HG03108 (cell line): Measurements from ENCODE around the gene TAS1R1.
"Not testable (repeated sequence)": the region's sequence is repeated elsewhere in the genome, so short reads cannot be mapped to it uniquely, and the experiment has no call there.

Source experiments
- ATAC-seq: cut with Tn5 transposase; IDR thresholded peaks from one replicate; pipeline ENCODE4 v1.9.1; 2021; ENCODE audit warnings: moderate library complexity; ENCODE audit not compliant: unreplicated experiment

TAS1R1 gene

GRCh38 chr1:6519935-6520671, 35.0 kb upstream of the TAS1R1 start:
- no peak for ATAC-seq

DNA sequence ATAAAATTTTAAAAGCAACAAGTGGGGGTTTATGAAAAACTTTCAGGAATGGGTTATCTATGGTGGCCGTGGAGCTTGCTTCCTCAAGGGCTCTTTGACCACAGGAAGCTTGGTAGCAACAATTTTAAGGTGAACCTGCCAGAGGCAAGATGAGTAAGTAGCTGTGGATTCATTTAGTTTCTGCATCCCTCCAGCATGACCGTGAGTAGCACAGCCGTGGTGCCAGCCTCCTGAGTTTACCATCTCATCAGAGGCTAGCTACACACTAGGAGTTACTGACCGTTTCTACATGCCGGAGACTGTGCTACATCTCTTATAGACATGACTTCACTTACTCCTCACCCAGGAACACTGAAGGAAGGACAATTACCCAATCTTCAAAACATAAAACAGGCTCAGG, 33.6 kb upstream of the TAS1R1 start:
- no peak for ATAC-seq

GRCh38 chr1:6523566-6523965, 31.5 kb upstream of the TAS1R1 start:
- no peak for ATAC-seq

GRCh38 chr1:6526316-6526715, 28.8 kb upstream of the TAS1R1 start:
- no peak for ATAC-seq

- ATAC-seq = no peak
Measured at GRCh38 chr1:6528492-6528891, 26.6 kb upstream of the TAS1R1 start.

- no peak for ATAC-seq
Measured at GRCh38 chr1:6530504-6531160, 24.5 kb upstream of the TAS1R1 start.

GRCh38 chr1:6531996-6532395, 23.1 kb upstream of the TAS1R1 start:
- ATAC-seq = no peak

- no peak for ATAC-seq
Measured at GRCh38 chr1:6534248-6534822, 20.8 kb upstream of the TAS1R1 start.

- ATAC-seq = no peak
Measured at GRCh38 chr1:6535214-6535613, 19.9 kb upstream of the TAS1R1 start.

DNA sequence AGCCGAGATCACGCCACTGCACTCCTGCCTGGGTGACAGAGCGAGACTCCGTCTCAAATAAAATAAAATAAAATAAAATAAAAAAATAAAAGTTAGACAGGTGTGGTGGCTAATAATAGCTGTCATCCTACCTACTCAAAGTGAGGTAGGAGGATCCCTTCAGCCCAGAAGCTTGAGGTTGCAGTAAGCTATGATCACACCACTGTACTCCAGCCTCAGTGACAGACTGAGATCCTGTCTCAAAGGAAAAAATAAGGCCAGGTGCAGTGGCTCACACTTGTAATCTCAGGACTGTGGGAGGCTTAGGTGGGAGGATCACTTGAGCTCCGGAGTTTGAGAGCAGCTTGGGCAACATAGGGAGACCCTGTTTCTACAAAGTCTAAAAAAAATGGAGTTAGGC, 18.8 kb upstream of the TAS1R1 start:
- ATAC-seq = no peak

- ATAC-seq = no peak
Measured at GRCh38 chr1:6538956-6539355, 16.2 kb upstream of the TAS1R1 start.

GRCh38 chr1:6544831-6545230, 10.3 kb upstream of the TAS1R1 start:
- no peak for ATAC-seq

DNA sequence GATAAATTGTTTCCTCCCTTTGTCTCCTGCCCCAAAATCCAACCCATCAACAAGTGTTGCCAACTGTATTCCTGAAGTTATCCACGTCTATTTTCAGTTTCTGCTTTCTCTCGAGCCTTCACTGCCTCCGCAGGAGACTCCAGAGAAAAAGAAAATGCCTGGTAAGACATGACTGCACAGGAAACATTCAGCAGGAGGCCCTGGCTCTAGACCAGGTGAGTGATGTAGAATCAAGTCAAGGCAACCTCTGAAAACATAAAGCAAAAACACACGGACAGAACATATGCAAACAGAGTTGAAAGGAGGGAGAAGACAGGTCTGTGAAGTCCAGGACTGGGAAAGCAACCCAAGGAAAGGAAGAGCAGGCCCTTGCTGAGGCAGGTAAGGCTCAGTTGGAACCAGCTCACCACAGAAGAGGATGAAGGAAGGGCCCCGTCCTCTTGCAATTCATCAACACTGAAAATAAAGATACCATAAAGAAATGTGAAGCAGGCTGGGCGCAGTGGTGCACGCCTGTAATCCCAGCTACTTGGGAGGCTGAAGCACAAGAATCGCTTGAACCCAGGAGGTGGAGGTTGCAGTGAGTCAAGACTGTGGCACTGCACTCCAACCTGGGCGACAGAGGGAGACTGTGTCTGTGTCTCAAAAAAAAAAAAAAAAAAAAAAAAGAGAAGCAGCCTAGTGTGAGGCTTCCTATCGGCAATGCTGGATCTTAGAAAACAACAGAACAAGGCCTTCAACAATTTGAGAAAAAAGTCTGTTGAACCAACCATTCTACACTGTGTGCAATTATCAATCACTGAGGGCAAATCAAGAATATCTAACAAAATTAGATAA, 9.6 kb upstream of the TAS1R1 start:
- no peak for ATAC-seq

DNA sequence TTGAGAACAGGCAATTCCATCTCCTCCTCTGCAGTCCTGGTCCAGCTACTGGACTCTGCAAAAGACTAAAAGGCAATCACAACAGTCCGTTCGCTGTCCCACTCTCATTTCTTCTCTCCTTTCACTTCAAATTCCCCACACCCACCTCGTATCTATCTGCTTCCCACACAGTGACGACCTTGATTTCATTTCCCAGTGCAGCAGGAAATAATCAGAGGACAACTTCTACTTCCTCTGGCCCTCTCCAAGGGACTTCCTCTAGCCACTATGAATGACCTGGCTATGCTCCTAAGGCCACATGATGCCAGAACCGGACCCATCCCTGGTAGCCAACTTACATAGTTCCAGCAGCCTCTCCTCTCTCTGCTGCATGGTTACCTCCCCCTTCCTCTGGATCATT, 8.8 kb upstream of the TAS1R1 start:
- no peak for ATAC-seq

GRCh38 chr1:6547301-6547700, 7.8 kb upstream of the TAS1R1 start:
- ATAC-seq = no peak

- peak; percentile 93 for ATAC-seq
Measured at GRCh38 chr1:6554031-6554906, 838 bp upstream of the TAS1R1 start, which contains the start of gene NOL9. Gene NOL9 (minus strand): TSS chr1:6554513. CDS start chr1:6554502, 11 bp downstream.

DNA sequence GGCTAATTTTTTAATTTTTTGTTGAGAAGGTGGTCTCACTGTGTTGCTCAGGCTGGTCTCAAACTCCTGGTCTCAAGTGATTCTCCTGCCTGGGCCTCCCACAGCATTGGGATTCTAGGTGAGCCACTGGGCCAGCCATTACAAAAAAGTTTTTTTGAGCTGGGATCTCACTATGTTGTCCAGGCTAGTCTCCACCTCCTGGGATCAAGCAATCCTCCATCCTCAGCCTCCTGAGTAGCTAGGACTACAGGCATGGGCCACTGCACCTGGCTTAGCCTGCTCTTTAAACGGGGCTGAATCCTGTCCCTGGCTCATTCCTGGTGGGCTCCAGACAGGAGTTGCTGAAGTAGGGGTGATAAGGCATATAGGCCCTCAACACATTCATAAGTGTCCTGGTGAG, 2.5 kb downstream of the TAS1R1 start:
- no peak for ATAC-seq

- not testable (repeated sequence) for ATAC-seq
Measured at GRCh38 chr1:6559161-6559560, 4.1 kb downstream of the TAS1R1 start.

DNA sequence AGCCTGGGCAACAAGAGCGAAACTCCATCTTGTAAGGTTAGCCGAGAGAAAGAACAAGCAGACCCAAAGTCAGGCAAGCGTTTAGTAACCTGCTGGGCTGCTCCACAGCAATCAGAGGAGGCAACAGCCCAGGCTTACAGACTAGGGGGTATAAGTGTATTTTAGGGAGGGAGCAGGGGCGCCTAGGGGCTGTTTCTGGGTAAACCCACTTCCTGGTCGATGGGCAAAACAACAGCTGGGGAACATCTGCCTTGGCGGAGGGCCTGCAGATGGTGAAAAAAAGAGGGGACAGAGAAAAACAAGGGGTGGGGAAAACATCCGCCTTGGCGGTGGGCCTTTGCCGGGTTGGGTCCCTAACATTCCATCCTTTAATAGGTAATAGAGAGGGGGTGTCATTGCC, 5.2 kb downstream of the TAS1R1 start:
- ATAC-seq = no peak

GRCh38 chr1:6569033-6569432, 13.9 kb downstream of the TAS1R1 start:
- ATAC-seq = no peak
